Retinal pigment epithelial cell (primary cell): ENCODE measurements around the gene SRRM2.
A peak's percentile ranks its signal among the peaks of the same experiment; 100 is the strongest.

ENCODE experiments used
- DNase-seq: peaks from one replicate; pipeline ENCODE4 v3.0.0-alpha.2; 2010; ENCODE audit warnings: low read depth
- H3K4me3 ChIP-seq: 2 replicates; pipeline ENCODE4 v1.5.1; 2011; ENCODE audit warnings: mild to moderate bottlenecking, low read length, control low read depth, moderate library complexity
- CTCF ChIP-seq: conservative IDR thresholded peaks from 2 replicates; pipeline ENCODE4 v1.5.1; 2011; ENCODE audit warnings: low read depth, low read length, control low read depth, inconsistent platforms

SRRM2 gene

GRCh38 chr16:2775131-2775716 is 22.8 kb downstream of the SRRM2 start:
- H3K4me3 ChIP-seq = no peak overlapping the region
- no peak for TF ChIP-seq CTCF
- no peak for DNase-seq

GRCh38 chr16:2775765-2776499 is 23.5 kb downstream of the SRRM2 start:
- no peak for DNase-seq
- no peak for TF ChIP-seq CTCF
- H3K4me3 ChIP-seq = peak overlapping the region; percentile 86

- peak overlapping the region; percentile 86 for H3K4me3 ChIP-seq
- no peak for DNase-seq
- TF ChIP-seq CTCF = no peak
Observed at GRCh38 chr16:2776500-2777139, 24.2 kb downstream of the SRRM2 start.

- DNase-seq = no peak
- H3K4me3 ChIP-seq = peak within 1 kb of the TSS; percentile 92
- no peak for TF ChIP-seq CTCF
Observed at GRCh38 chr16:2777231-2777902, 24.9 kb downstream of the SRRM2 start, which contains the start of gene ELOB. Gene ELOB (minus strand): TSS chr16:2777280. CDS start chr16:2777239, 41 bp downstream.

GRCh38 chr16:2777903-2778629 is 25.6 kb downstream of the SRRM2 start:
- no peak for TF ChIP-seq CTCF
- no peak for DNase-seq
- peak overlapping the region; percentile 92 for H3K4me3 ChIP-seq

- DNase-seq = no peak
- no peak overlapping the region for H3K4me3 ChIP-seq
- TF ChIP-seq CTCF = no peak
Observed at GRCh38 chr16:2778630-2778958, 26.2 kb downstream of the SRRM2 start.
